DOHH2 (cell line): ENCODE results near the gene ALKAL2.

Experiments used
- H3F3A ChIP-seq: fragments of 200-600 bp; sonication (generic), shearing (Covaris generic); 2 replicates; pipeline ENCODE4 v1.6.0; 2016; ENCODE audit warnings: antibody characterized with exemption, mild to moderate bottlenecking; ENCODE audit not compliant: control insufficient read depth, insufficient read depth
- H3K27ac ChIP-seq: fragments of 200-600 bp; sonication (generic); 2 replicates; pipeline ENCODE4 v1.5.1; 2014; ENCODE audit warnings: low read depth, mild to moderate bottlenecking, low read length, moderate library complexity
- H3K27me3 ChIP-seq: fragments of 200-600 bp; sonication (generic); 2 replicates; pipeline ENCODE4 v1.6.1; 2014; ENCODE audit warnings: mild to moderate bottlenecking, low read length, mixed read lengths; ENCODE audit not compliant: control insufficient read depth
- H3K36me3 ChIP-seq: fragments of 200-600 bp; sonication (generic); 2 replicates; pipeline ENCODE4 v1.6.1; 2014; ENCODE audit warnings: mild to moderate bottlenecking, low read length, moderate library complexity, mixed read lengths; ENCODE audit not compliant: control insufficient read depth
- H3K4me1 ChIP-seq: fragments of 200-600 bp; sonication (generic); 2 replicates; pipeline ENCODE4 v1.6.1; 2014; ENCODE audit warnings: mild to moderate bottlenecking, low read length, mixed read lengths; ENCODE audit not compliant: control insufficient read depth
- H3K4me2 ChIP-seq: fragments of 200-600 bp; sonication (generic); 2 replicates; pipeline ENCODE4 v1.6.0; 2014; ENCODE audit warnings: mild to moderate bottlenecking, low read length, moderate library complexity
- H3K4me3 ChIP-seq: fragments of 200-600 bp; sonication (generic); 2 replicates; pipeline ENCODE4 v1.5.1; 2014; ENCODE audit warnings: mild to moderate bottlenecking, low read length, mixed read lengths
- H3K79me2 ChIP-seq: fragments of 200-600 bp; sonication (generic); 2 replicates; pipeline ENCODE4 v1.6.1; 2014; ENCODE audit warnings: mild to moderate bottlenecking, low read length, mixed read lengths; ENCODE audit not compliant: control insufficient read depth
- H3K9me2 ChIP-seq: fragments of 200-600 bp; sonication (generic); replicated peaks from 2 replicates; pipeline ENCODE4 v1.6.1; 2014; ENCODE audit warnings: mild to moderate bottlenecking, low read length, mixed read lengths; ENCODE audit not compliant: control insufficient read depth
- H3K9me3 ChIP-seq: fragments of 200-600 bp; sonication (generic); 2 replicates; pipeline ENCODE4 v1.6.1; 2014; ENCODE audit warnings: antibody characterized with exemption, low read length, mixed read lengths; ENCODE audit not compliant: control insufficient read depth, insufficient read depth
- H4K20me1 ChIP-seq: fragments of 200-600 bp; sonication (generic); 2 replicates; pipeline ENCODE4 v1.6.0; 2014; ENCODE audit warnings: low read depth, mild to moderate bottlenecking, antibody characterized with exemption, low read length, moderate library complexity; ENCODE audit not compliant: control insufficient read depth, insufficient read depth
- CTCF ChIP-seq: fragments of 200-600 bp; sonication (generic); IDR thresholded peaks from one replicate; pipeline ENCODE4 v1.5.1; 2014; ENCODE audit warnings: antibody characterized with exemption, mild to moderate bottlenecking, low read depth, low read length; ENCODE audit not compliant: poor library complexity, severe bottlenecking
- EZH2phosphoT487 ChIP-seq: fragments of 200-600 bp; sonication (generic); IDR thresholded peaks from 2 replicates; pipeline ENCODE4 v1.6.1; 2017; ENCODE audit warnings: borderline replicate concordance, mild to moderate bottlenecking, antibody characterized with exemption, low read length, moderate library complexity, mixed read lengths

The ALKAL2 gene

GRCh38 chr2:252001-252602 lies 35.8 kb downstream of the ALKAL2 start:
- H3K27me3 ChIP-seq, result no peaks in the 10 kb centered on the region
- no peaks in the 10 kb centered on the region for H4K20me1 ChIP-seq
- H3K4me2 ChIP-seq, result no peak overlapping the region
- H3K9me3 ChIP-seq, result no peaks in the 10 kb centered on the region
- no peaks in the 10 kb centered on the region for H3K79me2 ChIP-seq
- H3K4me3 ChIP-seq, result no peak overlapping the region
- TF ChIP-seq EZH2phosphoT487, result no peak
- TF ChIP-seq CTCF, result no peak
- no peaks in the 10 kb centered on the region for H3K9me2 ChIP-seq
- no peaks in the 10 kb centered on the region for H3K4me1 ChIP-seq
- H3F3A ChIP-seq, result no peaks in the 10 kb centered on the region
- no peaks in the 10 kb centered on the region; the same call in 1 of the 2 replicates for H3K36me3 ChIP-seq
- H3K27ac ChIP-seq, result no peak overlapping the region

GRCh38 chr2:249538-250042 lies 38.3 kb downstream of the ALKAL2 start:
- Histone ChIP-seq H3K27ac (no peak overlapping the region), H3K9me3 (no peaks in the 10 kb centered on the region), H3K9me2 (no peaks in the 10 kb centered on the region), H3K79me2 (no peaks in the 10 kb centered on the region), H3K36me3 (no peaks in the 10 kb centered on the region; the same call in 1 of the 2 replicates), H3F3A (no peaks in the 10 kb centered on the region), H3K4me1 (no peaks in the 10 kb centered on the region), H3K4me2 (no peak overlapping the region), H3K27me3 (no peaks in the 10 kb centered on the region), H3K4me3 (no peak overlapping the region), H4K20me1 (no peaks in the 10 kb centered on the region)
- TF ChIP-seq CTCF (no peak), EZH2phosphoT487 (no peak)

- Histone ChIP-seq H4K20me1 (no peaks in the 10 kb centered on the region), H3K79me2 (no peaks in the 10 kb centered on the region), H3F3A (no peaks in the 10 kb centered on the region), H3K4me1 (no peaks in the 10 kb centered on the region), H3K4me2 (no peak overlapping the region), H3K9me2 (no peaks in the 10 kb centered on the region), H3K27ac (no peak overlapping the region), H3K4me3 (no peak overlapping the region), H3K9me3 (no peaks in the 10 kb centered on the region), H3K36me3 (no peaks in the 10 kb centered on the region; the same call in 1 of the 2 replicates), H3K27me3 (no peaks in the 10 kb centered on the region)
- TF ChIP-seq CTCF (no peak), EZH2phosphoT487 (no peak)
Observed at GRCh38 chr2:248724-249123, 39.2 kb downstream of the ALKAL2 start.
